HG02759 (cell line): ENCODE data around the gene PLEKHA8.
A peak's percentile ranks its signal among the peaks of the same experiment; 100 is the strongest.
"Not testable (repeated sequence)": the region's sequence is repeated elsewhere in the genome, so short reads cannot be mapped to it uniquely, and the experiment has no call there.

Experiments
- ATAC-seq: cut with Tn5 transposase; IDR thresholded peaks from one replicate; pipeline ENCODE4 v1.9.1; 2021; ENCODE audit warnings: mild to moderate bottlenecking, moderate library complexity; ENCODE audit not compliant: unreplicated experiment

The PLEKHA8 gene

GRCh38 chr7:30098599-30098998 lies 70.4 kb downstream of the PLEKHA8 start:
- ATAC-seq: not testable (repeated sequence)

GRCh38 chr7:30102281-30102680 lies 74.1 kb downstream of the PLEKHA8 start:
- ATAC-seq: no peak

- ATAC-seq: no peak
Observed at GRCh38 chr7:30104157-30104556, 75.9 kb downstream of the PLEKHA8 start.

DNA sequence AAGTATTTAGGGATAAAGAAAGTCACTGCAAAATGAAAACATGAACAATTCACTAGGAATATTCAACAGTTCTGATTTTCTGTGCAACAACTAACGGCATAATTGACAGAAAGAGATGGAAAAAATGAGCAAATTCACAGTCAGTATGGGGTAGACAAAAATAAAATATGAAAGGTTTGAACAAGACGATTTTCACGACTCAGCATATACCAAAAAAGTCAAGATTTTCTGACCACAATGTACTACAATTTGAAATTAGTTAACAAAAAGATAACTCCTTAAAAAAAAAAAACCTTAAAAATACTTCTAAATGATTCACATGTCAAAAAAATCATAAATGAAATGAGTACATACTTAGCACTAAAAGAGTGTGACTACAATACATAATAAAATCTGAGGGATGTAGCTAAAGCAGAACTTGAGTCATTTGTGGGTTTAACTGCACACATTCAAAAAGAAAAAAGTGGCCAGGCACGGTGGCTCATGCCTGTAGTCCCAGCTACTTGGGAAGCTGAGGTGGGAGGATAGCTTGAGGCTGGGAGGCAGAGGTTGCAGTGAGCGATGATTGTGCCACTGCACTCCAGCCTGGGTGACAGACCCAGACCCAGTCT lies 84.0 kb downstream of the PLEKHA8 start:
- no peak for ATAC-seq

DNA sequence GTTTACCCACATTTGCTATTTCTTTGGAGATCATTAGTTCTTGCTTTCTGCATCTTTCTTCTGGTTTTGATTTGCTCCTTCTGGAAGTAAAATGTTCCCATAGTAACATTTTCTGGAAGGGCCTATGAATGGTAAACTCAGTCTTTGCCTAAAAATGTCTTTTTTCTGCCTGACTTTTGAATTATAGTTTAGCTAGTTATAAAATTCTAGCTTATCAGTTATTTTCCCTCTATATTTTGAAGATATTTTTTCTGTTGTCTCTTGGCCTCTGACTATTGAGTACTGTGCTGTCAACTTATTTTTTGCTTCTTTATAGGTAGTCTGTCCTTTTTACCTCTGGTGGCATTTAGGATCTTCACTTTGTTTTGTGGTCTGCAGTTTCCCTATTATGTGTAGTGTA lies 84.9 kb downstream of the PLEKHA8 start:
- no peak for ATAC-seq

DNA sequence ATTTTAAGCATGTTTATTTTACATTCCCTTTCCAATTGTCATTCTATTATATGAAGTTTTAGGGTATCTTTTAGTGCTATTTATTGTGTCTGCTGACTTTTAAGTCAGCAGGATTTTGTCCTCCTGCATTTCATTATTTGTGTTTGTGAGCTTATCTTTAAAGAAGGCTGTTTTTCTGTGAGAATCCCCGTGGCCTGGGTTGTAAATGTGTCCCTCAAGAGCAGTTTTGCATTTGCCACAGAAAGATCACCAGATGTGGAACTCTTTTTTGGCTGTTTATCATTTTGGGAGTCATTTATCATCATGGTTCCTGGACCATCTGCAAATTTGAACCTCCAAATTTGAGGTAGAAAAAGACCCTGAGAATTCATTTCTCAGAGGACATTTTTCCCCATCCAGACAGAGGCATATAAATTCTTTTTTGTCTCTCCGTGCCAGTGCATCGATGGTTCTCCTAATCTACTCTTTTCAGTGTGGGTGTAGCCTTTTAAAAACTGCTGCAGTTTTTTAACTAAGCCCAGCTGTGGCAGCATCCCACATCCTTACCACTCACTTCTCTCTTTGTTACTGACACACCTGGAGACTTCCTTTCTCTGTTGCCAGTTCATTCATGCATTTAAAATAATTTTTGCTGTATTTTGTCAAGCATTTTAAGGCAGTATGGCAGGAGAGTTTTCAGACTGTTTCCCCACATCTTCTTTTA lies 86.5 kb downstream of the PLEKHA8 start:
- no peak for ATAC-seq

- ATAC-seq: no peak
Observed at GRCh38 chr7:30115709-30116297, 87.6 kb downstream of the PLEKHA8 start.

DNA sequence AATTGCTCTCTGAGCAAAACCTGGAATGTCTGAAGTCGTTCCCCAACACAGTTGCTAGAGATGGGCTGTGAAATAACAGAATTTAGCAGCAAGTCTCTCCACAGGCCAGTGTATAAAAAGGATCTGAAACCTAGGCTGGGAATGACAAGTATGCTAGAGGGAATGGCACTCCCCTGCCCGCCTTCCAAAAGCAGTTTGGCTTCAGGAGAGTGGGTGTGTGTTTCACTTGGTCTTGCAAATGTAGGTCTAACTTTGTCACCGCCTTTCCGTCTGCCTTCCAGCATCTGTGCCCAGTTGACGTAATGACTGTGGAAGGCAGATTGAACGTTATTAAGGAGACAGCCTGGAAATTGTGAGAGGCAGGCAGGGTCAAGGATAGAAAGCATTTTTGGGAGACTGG lies 88.6 kb downstream of the PLEKHA8 start:
- no peak for ATAC-seq

DNA sequence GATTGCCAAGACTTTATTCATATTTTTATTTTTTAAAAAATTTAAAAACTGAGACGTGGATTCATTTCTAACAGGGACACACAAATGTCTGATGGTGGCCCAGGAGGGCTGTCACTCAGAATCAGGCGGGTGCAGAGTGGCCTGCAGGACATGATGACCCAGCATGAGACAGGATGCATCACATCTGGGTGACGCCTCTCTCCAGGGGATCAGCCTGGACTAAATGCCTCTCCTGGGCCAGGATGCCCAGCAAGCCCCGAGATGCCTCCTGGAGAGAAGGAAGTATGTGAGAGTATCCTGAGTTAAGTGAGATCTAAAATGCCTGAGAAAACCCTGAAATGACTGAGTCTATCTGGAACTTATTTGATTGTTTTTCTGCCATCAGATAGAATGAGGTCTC lies 89.7 kb downstream of the PLEKHA8 start:
- ATAC-seq: no peak

DNA sequence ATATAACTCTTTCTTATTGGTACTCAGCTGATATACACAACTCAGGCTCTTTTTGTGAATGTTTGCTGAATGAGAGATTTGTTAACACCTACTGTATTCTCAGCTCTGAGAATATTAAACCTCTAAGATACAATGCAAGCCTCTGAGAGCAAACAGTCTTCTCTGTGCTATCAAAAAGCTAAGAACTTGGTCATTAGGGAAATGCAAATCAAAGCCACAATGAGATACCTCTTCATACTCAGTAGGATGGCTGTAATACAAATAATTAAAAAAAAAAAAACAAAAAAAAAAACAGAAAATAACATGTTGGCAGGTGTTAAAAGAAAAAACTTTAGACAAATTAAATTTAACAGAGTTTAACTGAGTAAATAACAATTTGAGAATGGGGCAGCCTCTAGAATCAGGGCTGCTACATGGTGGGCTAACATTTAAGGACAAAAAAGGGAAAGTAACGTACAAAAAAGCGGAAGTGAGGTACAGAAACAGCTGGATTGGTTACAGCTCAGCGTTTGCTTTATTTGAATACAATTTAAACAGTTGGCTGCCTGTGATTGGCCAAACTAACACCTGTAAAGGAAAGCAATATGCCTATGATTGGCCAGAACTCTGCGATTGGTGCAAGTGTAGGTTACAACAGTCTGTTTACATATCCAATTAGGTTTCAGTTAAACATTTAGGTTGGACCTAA lies 91.8 kb downstream of the PLEKHA8 start:
- no peak for ATAC-seq

DNA sequence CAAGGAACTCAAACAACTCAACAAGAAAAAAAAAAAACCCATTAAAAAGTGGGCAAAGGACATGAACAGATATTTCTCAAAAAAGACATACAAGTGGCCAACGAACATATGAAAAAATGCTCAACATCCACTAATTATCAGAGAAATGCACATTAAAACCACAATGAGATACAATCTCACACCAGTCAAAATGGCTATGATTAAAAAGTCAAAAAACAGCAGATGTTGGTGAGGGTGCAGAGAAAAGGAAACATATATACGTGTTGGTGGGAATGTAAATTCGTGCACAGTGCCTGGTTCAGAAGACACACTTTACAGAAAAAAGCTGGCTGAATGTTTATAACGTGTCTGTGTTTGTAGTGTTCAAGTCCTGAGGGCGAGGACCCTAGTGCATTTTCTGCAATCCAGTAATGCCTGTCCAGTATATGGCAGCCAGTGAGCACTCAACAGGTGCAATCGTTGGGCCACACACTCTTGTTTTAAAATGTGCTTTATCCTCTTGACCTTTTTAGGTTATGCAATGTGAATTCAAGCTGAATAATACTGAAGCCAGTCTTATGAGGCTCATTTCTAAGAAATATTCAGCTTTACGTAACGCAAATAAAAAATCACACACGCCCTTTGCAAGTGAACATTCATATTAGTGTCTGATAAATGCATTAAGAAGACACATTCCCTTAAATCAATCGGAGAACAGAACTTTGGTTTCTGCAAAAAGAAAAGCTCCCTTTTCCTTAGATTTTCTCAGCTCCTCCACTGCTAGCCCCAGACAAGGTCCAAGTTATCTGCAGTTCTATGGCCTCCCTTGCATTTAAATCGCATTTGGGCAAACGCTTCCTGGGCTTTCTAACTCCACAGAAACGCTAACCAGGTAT lies 105.8 kb downstream of the PLEKHA8 start:
- ATAC-seq: no peak

- ATAC-seq: peak; percentile 86
Observed at GRCh38 chr7:30134611-30135300, 106.5 kb downstream of the PLEKHA8 start, which contains the start of gene MTURN. Gene MTURN (plus strand): TSS chr7:30134986. CDS start chr7:30135137, 151 bp downstream.

GRCh38 chr7:30135301-30136116 lies 107.3 kb downstream of the PLEKHA8 start:
- peak; percentile 28 for ATAC-seq

DNA sequence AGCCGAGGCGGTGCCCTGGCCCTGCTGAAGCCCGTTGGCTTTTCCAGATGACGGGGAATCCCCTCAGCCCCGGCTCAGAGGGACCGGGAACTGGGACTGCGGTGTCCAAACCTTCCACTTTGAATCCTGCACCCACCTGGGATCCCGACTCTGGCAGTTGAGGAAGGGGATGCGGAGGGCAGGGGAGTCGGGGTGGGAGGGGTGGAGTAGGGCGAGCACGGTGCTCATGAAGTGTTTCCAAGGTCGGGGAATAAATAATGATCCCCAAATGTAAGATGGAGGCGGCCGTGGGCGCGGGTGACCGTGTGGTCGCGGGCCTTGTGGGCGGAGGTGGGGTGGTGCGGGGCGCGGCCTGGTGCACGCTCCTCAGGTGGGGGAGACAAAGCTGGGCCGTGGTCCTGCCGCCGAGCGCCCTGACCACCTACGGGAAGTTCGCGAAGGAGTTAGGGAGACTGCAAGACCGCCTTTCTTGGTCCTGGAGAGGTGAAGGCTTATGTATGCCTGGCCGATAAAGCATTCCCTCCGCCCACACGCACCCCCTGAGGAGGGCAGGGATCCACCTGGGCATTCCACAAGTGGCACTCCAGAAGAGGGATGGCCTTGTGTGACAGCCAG lies 108.0 kb downstream of the PLEKHA8 start:
- no peak for ATAC-seq

DNA sequence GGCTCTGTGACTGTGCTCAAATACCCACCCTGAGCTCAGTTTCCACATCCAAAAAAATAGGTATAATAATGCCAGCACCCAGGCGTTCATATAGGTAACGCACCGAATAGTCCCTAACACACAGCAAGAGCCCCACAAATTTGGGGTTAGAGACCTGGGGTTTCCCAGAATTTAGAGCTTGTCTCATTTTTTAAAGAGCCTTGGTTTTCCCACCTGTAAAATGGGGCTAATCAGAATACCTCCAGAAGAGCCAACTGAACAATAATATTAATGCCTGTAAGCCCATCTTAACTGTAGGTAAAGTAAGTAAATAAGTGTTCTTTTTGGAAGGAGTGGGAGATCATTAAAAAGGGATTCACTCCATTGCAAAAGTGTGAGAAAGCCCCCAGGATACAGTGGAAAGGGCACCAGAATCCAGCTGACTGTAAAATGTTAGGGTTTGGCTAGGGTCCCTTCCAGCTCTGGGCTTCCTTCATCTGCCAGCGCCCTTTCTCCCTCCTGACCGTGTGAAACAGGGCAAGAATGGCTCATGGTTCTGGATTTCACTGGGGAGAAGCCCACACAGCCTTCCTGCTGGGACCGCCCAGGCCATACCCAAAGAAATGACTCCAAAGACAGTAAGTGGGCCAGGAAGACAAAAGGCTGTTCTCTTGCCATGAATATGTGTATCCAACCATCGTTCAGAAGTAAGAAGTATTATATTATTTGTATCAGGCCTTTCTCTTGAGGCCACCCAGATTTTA lies 108.7 kb downstream of the PLEKHA8 start:
- no peak for ATAC-seq

DNA sequence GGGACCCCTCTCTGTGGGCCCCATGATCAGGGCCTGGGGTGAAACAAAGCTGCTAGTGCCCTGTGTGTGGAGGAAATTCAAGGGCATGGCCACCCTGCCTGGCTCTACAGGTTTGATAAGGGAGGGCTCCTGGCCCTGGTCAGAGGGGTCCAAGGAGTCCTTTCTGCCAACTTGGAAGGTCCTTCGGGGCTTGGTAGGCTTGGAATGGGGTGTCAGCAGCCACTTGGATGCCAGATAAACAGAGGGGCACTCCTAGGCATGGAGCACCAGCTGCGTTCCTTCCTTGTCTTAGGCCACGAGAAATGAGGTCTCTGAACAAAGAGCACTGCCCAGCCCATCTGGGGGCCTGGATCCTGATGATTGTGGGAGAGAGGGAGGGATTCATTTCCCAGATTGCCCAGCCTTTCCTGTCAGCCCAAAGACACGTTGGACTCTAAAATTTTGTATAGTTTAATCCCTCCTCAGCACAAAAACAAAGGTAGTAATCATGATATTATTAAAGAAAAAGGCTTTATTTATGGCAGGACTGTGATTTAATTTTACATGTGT lies 111.7 kb downstream of the PLEKHA8 start:
- no peak for ATAC-seq

DNA sequence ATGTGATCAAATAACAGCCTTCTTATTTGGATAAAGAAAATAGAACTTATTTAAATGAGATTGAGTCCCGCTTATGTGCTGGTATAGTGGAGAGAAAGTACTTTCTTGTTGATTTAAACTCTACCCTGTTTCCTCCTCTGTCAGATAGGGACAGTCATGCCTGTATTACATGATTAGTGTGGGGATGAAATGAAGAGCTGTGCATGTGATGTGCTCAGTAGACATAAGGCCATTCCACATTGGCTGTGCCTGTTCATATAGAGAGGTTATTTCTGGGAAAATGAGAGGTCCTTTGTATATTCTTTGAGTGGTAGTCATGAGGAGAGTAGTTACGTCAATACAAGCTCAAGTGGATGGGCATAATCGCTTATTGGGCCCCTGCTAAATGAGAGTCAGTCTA lies 112.2 kb downstream of the PLEKHA8 start:
- no peak for ATAC-seq

DNA sequence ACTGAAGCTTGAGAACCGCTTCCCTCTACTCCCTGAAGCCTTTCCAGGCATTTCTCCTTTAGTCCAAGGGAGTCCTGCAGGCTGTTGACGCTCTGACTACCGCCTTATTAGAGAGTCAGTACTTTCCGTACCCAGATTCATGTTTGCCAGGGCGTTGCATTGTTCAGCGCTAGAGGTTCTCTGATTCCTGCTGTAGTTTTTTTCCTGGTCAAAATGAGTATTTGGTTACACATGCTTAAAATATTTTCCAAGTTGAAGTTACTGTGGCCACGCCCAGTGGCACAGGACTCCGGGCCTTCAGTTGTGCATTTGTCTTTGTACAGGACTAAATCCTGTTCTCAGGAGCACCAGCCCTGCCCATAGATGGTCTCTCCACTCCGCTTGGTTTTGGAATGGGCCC lies 114.5 kb downstream of the PLEKHA8 start:
- no peak for ATAC-seq
